Prostate gland (tissue), 2 donors: Measurements from ENCODE around the gene FXYD2.

Experiments used
- POLR2AphosphoS5 ChIP-seq: sonication (generic); formaldehyde crosslinking; IDR thresholded peaks from one replicate; pipeline ENCODE4 v1.6.1; 2017; ENCODE audit warnings: antibody characterized with exemption
- TF ChIP-seq, protein P1 (sequence below), 4 experiments: fragments of 200-600 bp in 2 of 4; fragments of 450-650 bp in 2 of 4; sonication (generic) in 2 of 4; IDR thresholded peaks; 1 replicate in 3 of 4; 2 replicates in 1 of 4; pipeline ENCODE4 v1.5.1; 2016 to 2019; ENCODE audit warnings: antibody characterized with exemption in 4 of 4, mild to moderate bottlenecking in 2 of 4, moderate library complexity in 2 of 4

DNA sequence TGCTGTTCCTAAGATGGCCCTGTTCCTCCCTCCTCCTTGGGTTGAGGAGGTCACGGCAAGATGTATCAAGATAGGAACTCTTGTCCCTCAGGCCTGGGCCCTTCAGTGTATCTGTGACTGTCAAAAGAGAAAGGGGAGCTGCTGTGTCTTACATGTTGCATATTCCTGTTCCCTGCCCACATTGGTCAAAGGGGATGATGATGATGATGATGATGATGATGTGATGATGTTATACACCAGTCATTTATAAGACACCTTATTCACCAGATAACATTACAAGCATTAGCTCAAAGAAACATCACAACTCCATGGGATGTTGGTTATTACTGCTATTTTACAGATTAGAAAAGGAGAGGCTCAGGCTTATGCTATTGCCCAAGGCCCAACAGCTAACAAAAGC, 38.2 kb upstream of the FXYD2 start:
- TF ChIP-seq, protein P1, sequence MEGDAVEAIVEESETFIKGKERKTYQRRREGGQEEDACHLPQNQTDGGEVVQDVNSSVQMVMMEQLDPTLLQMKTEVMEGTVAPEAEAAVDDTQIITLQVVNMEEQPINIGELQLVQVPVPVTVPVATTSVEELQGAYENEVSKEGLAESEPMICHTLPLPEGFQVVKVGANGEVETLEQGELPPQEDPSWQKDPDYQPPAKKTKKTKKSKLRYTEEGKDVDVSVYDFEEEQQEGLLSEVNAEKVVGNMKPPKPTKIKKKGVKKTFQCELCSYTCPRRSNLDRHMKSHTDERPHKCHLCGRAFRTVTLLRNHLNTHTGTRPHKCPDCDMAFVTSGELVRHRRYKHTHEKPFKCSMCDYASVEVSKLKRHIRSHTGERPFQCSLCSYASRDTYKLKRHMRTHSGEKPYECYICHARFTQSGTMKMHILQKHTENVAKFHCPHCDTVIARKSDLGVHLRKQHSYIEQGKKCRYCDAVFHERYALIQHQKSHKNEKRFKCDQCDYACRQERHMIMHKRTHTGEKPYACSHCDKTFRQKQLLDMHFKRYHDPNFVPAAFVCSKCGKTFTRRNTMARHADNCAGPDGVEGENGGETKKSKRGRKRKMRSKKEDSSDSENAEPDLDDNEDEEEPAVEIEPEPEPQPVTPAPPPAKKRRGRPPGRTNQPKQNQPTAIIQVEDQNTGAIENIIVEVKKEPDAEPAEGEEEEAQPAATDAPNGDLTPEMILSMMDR (IDR thresholded peaks at IDR 0.05): no peak
- TF ChIP-seq POLR2AphosphoS5: no peak
